Activated CD4-positive, CD25-positive, alpha-beta regulatory T cell (primary cell): ENCODE data around the gene CEACAM6.
"Not testable (repeated sequence)": the region's sequence is repeated elsewhere in the genome, so short reads cannot be mapped to it uniquely, and the experiment has no call there.

Experiments
- DNase-seq, 4 experiments: peaks; one replicate each; lab custom pipeline; 2025; lab: John Stamatoyannopoulos, UW

CEACAM6 gene

GRCh38 chr19:41746593-41747227 is 8.6 kb upstream of the CEACAM6 start:
- peak in 3 of 4 experiments; percentile 10 to 23 (median 11) for DNase-seq

- DNase-seq, result no peak
Observed at GRCh38 chr19:41748012-41748411, 7.3 kb upstream of the CEACAM6 start.

GRCh38 chr19:41750248-41751134 is 4.8 kb upstream of the CEACAM6 start:
- not testable (repeated sequence) for DNase-seq

- peak; percentile 56 to 69 (median 60) for DNase-seq
Observed at GRCh38 chr19:41753159-41753558, 2.2 kb upstream of the CEACAM6 start.

GRCh38 chr19:41753936-41754529 is 1.3 kb upstream of the CEACAM6 start:
- peak; percentile 34 to 57 (median 38) for DNase-seq

- no peak for DNase-seq
Observed at GRCh38 chr19:41758846-41759245, 3.5 kb downstream of the CEACAM6 start.

- no peak for DNase-seq
Observed at GRCh38 chr19:41767115-41767514, 11.8 kb downstream of the CEACAM6 start.

- not testable (repeated sequence) for DNase-seq
Observed at GRCh38 chr19:41768105-41768504, 12.8 kb downstream of the CEACAM6 start.

- no peak for DNase-seq
Observed at GRCh38 chr19:41769608-41770007, 14.3 kb downstream of the CEACAM6 start.

GRCh38 chr19:41771410-41771809 is 16.1 kb downstream of the CEACAM6 start:
- DNase-seq, result no peak

- no peak for DNase-seq
Observed at GRCh38 chr19:41774515-41774980, 19.2 kb downstream of the CEACAM6 start.

GRCh38 chr19:41776700-41777099 is 21.4 kb downstream of the CEACAM6 start:
- DNase-seq, result no peak

GRCh38 chr19:41783612-41784011 is 28.3 kb downstream of the CEACAM6 start:
- DNase-seq, result no peak

- no peak for DNase-seq
Observed at GRCh38 chr19:41784312-41784711, 29.0 kb downstream of the CEACAM6 start.

- DNase-seq, result no peak
Observed at GRCh38 chr19:41784743-41785142, 29.4 kb downstream of the CEACAM6 start.

GRCh38 chr19:41785653-41786052 is 30.3 kb downstream of the CEACAM6 start:
- peak; percentile 30 to 56 (median 40) for DNase-seq

- DNase-seq, result no peak
Observed at GRCh38 chr19:41787055-41787454, 31.7 kb downstream of the CEACAM6 start.

GRCh38 chr19:41788518-41788917 is 33.2 kb downstream of the CEACAM6 start:
- DNase-seq, result not testable (repeated sequence)

- not testable (repeated sequence) for DNase-seq
Observed at GRCh38 chr19:41789053-41789452, 33.7 kb downstream of the CEACAM6 start.

- DNase-seq, result peak; percentile 10 to 24 (median 10)
Observed at GRCh38 chr19:41792513-41793413, 37.4 kb downstream of the CEACAM6 start.

- no peak for DNase-seq
Observed at GRCh38 chr19:41793414-41793727, 38.0 kb downstream of the CEACAM6 start.

- DNase-seq, result peak; percentile 29 to 48 (median 38)
Observed at GRCh38 chr19:41795031-41795461, 39.7 kb downstream of the CEACAM6 start.
